ENCODE results near the gene OTUB1.
"Not testable (repeated sequence)": the region's sequence is repeated elsewhere in the genome, so short reads cannot be mapped to it uniquely, and the experiment has no call there.

Gene OTUB1

GRCh38 chr11:64044730-64045393 lies 58.6 kb downstream of the OTUB1 start:
- no peak for DNase-seq (ENCODE audit: low read depth)
- no peak overlapping the region for H3K4me3 ChIP-seq (ENCODE audit: low read depth, low read length)
- no peak for TF ChIP-seq CTCF (IDR thresholded peaks at IDR 0.05; ENCODE audit: low read depth, low read length, missing control alignments)

GRCh38 chr11:64045700-64046099 lies 59.5 kb downstream of the OTUB1 start:
- DNase-seq (ENCODE audit: low read depth) = no peak
- TF ChIP-seq CTCF (IDR thresholded peaks at IDR 0.05; ENCODE audit: low read depth, low read length, missing control alignments) = no peak
- H3K4me3 ChIP-seq (ENCODE audit: low read depth, low read length) = no peak overlapping the region

- DNase-seq (ENCODE audit: low read depth) = not testable (repeated sequence)
Measured at GRCh38 chr11:64047373-64047772, 61.1 kb downstream of the OTUB1 start.

More at GRCh38 chr11:64047373-64047772, 61.1 kb downstream of the OTUB1 start:
- not testable (repeated sequence) for H3K4me3 ChIP-seq (ENCODE audit: low read depth, low read length)
